ENCODE results near the gene LY86.

Gene LY86

DNA sequence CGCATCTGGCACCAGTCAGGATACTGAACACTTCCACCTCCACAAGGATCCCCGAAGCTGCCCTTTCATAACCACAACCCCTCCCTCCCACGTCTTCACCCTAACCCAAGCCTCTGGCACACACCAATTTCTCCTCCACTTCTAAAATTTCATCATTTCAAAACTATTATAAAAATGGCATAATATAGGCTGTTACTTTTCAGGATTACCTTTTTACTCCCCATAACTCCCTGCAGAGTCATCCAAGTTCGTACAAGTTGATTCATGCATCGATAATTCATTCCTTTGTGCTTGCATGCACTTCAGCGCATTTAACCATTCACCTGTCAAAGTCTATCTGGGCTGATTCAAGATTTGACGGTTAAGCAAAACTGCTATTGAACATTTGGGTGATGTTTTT is 30.6 kb upstream of the LY86 start:
- Histone ChIP-seq H3K36me3 (replicated peaks) (no peaks in the 10 kb centered on the region), H3K4me3 (ENCODE audit: low read depth, low read length) (no peak overlapping the region), H3K27me3 (replicated peaks) (no peaks in the 10 kb centered on the region), H3K27ac (no peak overlapping the region)
- no peak for DNase-seq
- TF ChIP-seq CTCF (IDR thresholded peaks at IDR 0.05; ENCODE audit: low read depth, low read length, missing control alignments), result no peak
- in situ Hi-C loops (cut with HindIII; ENCODE audit: low pct_ligation_motif_present, low sequenced_read_pairs), result no loop called here

DNA sequence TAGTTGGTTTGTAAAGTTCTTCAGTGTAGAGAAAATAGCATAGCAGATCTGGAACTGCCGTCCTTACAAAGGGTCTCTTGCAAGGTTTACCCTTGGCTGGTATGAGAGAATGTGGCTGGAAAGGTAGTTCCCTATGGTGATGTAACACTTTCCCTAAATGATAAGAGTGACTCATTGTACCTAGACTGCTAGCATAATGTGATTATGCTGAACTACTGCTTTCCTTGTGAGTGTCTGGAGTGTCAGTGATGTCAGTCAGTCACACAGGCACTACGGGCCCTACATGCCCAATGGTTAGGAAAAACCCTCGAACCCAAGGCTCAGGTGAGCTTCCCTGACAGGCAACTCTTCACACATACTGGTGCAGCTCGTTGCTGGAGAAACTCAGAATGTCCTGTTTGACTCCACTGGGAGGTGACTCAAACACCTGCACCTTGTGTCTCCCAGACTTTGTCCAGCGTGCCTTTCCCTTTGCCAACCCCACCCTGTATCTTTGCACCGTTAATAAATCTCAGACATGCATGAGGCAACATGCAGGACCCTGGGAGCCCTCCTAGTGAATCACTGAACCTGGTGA is 28.4 kb upstream of the LY86 start:
- no peak for TF ChIP-seq CTCF (IDR thresholded peaks at IDR 0.05; ENCODE audit: low read depth, low read length, missing control alignments)
- Histone ChIP-seq H3K27me3 (replicated peaks) (no peaks in the 10 kb centered on the region), H3K4me3 (ENCODE audit: low read depth, low read length) (no peak overlapping the region), H3K36me3 (replicated peaks) (no peaks in the 10 kb centered on the region), H3K27ac (no peak overlapping the region)
- in situ Hi-C loops (cut with HindIII; ENCODE audit: low pct_ligation_motif_present, low sequenced_read_pairs), result no loop called here
- DNase-seq, result no peak

- TF ChIP-seq CTCF (IDR thresholded peaks at IDR 0.05; ENCODE audit: low read depth, low read length, missing control alignments), result no peak
- in situ Hi-C loops (cut with HindIII; ENCODE audit: low pct_ligation_motif_present, low sequenced_read_pairs), result no loop called here
- Histone ChIP-seq H3K27ac (no peak overlapping the region), H3K36me3 (replicated peaks) (no peaks in the 10 kb centered on the region), H3K27me3 (replicated peaks) (no peaks in the 10 kb centered on the region), H3K4me3 (ENCODE audit: low read depth, low read length) (no peak overlapping the region)
- DNase-seq, result no peak
Measured at GRCh38 chr6:6560909-6561308, 27.6 kb upstream of the LY86 start.

DNA sequence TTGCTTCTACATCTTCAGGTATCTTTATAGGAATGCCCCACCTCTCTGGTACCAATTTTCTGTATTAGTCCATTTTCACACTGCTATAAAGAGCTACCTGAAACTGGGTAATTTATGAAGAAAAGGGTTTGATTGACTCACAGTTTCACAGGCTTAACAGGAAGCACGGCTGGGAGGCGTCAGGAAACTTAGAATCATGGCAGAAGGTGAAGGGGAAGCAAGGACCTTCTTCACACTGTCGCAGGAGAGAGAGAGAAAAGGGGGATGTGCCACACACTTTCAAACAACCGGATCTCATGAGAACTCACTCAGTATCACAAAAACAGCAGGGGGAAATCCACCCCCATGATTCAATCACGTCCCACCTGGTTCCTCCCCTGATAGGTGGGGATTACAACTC is 24.4 kb upstream of the LY86 start:
- no peak overlapping the region for H3K4me3 ChIP-seq (ENCODE audit: low read depth, low read length)
- H3K36me3 ChIP-seq (replicated peaks), result no peaks in the 10 kb centered on the region
- no peak overlapping the region for H3K27ac ChIP-seq
- no peak for TF ChIP-seq CTCF (IDR thresholded peaks at IDR 0.05; ENCODE audit: low read depth, low read length, missing control alignments)
- in situ Hi-C loops (cut with HindIII; ENCODE audit: low pct_ligation_motif_present, low sequenced_read_pairs), result no loop called here
- no peaks in the 10 kb centered on the region for H3K27me3 ChIP-seq (replicated peaks)
- DNase-seq, result no peak

DNA sequence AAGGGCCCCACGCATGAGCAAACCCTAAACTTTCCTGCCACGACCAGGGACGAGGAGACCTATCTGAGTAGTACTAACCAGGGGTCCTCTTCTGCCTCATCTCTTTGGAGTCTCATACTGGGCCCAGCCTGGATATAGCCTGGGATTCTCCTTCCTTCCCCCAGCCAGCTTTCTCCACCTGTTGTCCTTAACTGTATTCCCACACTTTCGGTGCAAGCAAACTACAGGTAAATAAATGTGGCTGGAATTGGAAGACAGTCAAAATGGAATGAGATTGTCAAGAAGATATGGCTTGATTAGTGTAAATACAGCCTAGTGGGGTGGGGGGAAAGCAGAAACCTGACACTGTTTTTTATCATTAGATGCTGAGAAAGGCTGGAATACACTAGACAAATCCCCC is 23.5 kb upstream of the LY86 start:
- no peaks in the 10 kb centered on the region for H3K36me3 ChIP-seq (replicated peaks)
- no peak overlapping the region for H3K27ac ChIP-seq
- no peak overlapping the region for H3K4me3 ChIP-seq (ENCODE audit: low read depth, low read length)
- DNase-seq, result no peak
- no peak for TF ChIP-seq CTCF (IDR thresholded peaks at IDR 0.05; ENCODE audit: low read depth, low read length, missing control alignments)
- in situ Hi-C loops (cut with HindIII; ENCODE audit: low pct_ligation_motif_present, low sequenced_read_pairs), result no loop called here
- no peaks in the 10 kb centered on the region for H3K27me3 ChIP-seq (replicated peaks)

GRCh38 chr6:6565488-6565887 is 23.0 kb upstream of the LY86 start:
- no peak overlapping the region for H3K4me3 ChIP-seq (ENCODE audit: low read depth, low read length)
- TF ChIP-seq CTCF (IDR thresholded peaks at IDR 0.05; ENCODE audit: low read depth, low read length, missing control alignments), result no peak
- no peak overlapping the region for H3K27ac ChIP-seq
- no peak for DNase-seq
- no peaks in the 10 kb centered on the region for H3K27me3 ChIP-seq (replicated peaks)
- no peaks in the 10 kb centered on the region for H3K36me3 ChIP-seq (replicated peaks)
- in situ Hi-C loops (cut with HindIII; ENCODE audit: low pct_ligation_motif_present, low sequenced_read_pairs), result no loop called here

All from brain microvascular endothelial cell (primary cell).